HFF-Myc (cell line): Measurements from ENCODE around the gene ECHS1.

Experiments
- DNase-seq: peaks from one replicate; pipeline ENCODE4 v3.0.0-alpha.2; 2011; ENCODE audit warnings: low read depth; ENCODE audit errors: extremely low read depth
- H3K4me3 ChIP-seq: replicated peaks from 2 replicates; pipeline ENCODE4 v1.5.1; 2011; ENCODE audit warnings: low read depth, mild to moderate bottlenecking, control low read depth, low read length
- TF ChIP-seq, protein P1 (sequence below): IDR thresholded peaks from 2 replicates; pipeline ENCODE4 v1.5.1; 2012; ENCODE audit warnings: mild to moderate bottlenecking, low read depth, low read length, control low read depth; ENCODE audit errors: missing control alignments

The ECHS1 gene

DNA sequence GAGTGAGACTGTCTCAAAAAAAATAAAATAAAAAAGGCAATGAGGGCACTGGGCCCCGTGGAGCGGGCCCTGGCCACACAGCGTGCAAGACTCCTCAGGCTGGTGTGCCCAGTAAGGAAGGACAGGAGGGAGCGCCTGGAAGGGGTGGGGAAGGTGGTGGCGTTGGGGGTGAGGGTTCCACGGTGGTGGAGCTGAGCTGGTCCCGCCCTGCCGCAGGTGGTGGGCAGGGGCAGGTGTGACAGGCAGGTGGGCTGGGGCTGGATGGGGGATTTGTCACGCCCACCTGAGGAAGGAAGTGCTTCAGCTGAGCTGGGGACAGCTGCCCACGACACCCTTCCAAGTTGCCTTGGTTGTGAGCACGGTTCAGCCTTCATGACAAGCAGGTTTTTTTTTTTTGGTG, 26.7 kb downstream of the ECHS1 start:
- TF ChIP-seq, protein P1, sequence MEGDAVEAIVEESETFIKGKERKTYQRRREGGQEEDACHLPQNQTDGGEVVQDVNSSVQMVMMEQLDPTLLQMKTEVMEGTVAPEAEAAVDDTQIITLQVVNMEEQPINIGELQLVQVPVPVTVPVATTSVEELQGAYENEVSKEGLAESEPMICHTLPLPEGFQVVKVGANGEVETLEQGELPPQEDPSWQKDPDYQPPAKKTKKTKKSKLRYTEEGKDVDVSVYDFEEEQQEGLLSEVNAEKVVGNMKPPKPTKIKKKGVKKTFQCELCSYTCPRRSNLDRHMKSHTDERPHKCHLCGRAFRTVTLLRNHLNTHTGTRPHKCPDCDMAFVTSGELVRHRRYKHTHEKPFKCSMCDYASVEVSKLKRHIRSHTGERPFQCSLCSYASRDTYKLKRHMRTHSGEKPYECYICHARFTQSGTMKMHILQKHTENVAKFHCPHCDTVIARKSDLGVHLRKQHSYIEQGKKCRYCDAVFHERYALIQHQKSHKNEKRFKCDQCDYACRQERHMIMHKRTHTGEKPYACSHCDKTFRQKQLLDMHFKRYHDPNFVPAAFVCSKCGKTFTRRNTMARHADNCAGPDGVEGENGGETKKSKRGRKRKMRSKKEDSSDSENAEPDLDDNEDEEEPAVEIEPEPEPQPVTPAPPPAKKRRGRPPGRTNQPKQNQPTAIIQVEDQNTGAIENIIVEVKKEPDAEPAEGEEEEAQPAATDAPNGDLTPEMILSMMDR = no peak
- H3K4me3 ChIP-seq = no peak overlapping the region
- no peak for DNase-seq

DNA sequence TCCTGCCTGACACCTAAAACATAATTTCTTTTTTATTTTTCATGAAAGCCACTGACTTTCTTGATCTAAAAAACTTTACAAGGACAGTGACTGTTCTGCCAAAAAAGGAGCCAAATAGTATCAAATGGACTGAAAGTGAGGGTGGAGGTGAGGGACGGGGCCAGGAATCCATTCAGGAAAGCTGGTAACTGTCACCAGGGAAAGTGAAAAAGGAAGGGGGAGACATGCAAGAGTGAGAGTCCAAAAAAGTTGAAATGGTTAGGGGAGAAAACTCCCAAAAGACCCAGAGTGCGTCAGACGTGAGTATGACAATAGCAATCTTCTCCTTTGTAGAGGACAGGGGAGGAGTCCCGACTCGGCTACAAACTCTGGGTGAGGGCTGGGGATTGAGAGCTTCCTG, 28.9 kb downstream of the ECHS1 start:
- H3K4me3 ChIP-seq = no peak overlapping the region
- DNase-seq = no peak
- TF ChIP-seq, protein P1 = no peak

DNA sequence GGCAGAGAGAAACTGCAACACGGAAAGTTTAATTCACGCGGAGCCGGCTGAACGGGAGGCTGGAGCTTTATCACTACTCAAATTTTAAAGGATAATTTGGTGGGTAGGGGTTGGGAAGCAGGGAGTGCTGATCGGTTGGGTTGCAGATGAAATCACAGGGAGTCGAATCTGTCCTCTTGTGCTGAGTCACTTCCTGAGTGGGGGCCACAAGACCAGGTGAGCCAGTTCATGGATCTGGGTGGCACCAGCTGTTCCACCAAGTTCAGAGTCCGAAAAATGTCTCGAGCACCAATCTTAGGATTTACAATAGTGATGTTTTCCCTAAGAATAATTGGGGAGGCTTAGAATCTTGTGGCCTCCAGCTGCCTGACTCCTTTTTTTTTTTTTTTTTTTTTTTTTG, 29.6 kb downstream of the ECHS1 start:
- DNase-seq = no peak
- H3K4me3 ChIP-seq = no peak overlapping the region
- TF ChIP-seq, protein P1 = no peak

DNA sequence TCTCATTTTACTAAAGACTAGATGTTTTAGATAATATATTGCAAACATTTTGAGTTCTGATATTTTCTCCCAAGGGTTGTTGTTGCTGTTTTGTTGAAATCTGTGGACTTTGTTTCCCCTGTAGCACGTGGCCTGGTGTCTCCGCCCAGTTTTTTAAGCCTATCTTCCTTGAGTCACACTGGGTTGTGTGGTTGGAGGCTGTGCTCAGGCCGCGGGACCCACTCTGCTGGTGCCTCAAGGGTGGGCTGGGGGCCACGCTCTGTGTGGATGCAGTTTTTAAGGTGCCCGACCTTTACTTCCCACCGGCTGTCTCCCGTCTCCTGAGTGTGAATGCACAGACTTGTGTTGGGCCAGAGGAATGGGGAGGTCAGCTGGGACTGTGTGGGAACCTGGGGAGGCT, 30.2 kb downstream of the ECHS1 start:
- DNase-seq = no peak
- TF ChIP-seq, protein P1 = no peak
- no peak overlapping the region for H3K4me3 ChIP-seq

DNA sequence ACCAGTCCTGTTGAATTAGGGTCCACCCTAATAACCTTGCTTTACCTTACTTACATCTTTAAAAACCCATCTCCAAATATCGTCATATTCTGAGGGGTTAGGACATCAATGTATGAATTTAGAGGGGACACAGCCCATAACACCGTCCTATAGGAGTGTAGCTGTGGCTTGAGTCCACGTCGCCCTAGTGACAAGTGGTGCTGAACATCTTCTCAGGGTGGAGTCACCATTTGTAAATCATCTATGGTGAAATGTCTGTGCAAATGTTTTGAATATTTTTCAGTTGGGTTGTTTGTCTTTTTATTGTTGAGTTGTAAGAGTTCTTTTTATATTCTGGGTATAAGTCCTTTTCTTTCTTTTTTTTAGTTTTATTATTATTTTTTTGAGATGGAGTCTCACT, 31.2 kb downstream of the ECHS1 start:
- TF ChIP-seq, protein P1 = no peak
- no peak for DNase-seq
- no peak overlapping the region for H3K4me3 ChIP-seq

DNA sequence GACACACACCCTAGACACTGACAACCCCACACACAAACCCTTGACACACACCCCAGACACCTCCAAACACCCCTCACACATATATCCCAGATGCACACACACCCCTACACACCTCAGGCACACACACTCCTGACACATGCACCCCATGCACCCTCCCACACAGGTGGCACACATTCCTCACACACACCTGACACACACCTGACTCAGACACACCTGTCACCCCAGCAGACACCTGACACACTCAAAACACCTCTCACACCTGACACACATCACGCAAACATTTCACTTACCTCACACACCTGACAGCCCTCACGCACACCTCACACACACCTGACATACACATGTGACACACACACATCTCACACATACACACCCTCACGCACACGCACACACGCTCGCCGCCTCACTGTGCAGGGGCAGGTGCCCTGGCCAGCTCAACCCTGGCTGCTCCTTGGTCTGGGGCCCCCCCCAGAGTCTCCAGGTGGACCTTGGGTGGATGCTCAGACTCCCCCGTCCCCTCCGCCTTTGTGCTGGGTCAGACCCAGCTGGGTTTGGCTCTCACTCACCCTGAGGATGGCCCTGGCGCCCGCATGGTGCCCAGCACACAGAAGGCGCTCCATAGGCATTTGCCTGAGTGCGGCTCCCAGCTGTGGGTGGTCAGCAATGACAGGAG, 33.3 kb downstream of the ECHS1 start:
- no peak for DNase-seq
- no peak overlapping the region for H3K4me3 ChIP-seq
- TF ChIP-seq, protein P1 = no peak
